H7 (cell line): ENCODE results near the gene HDAC4. TPM values are rescaled to one million over a fixed set of nuclear protein-coding genes. Genes with fewer than 3 reads are reported as not detected.
A peak's percentile ranks its signal among the peaks of the same experiment; 100 is the strongest.

ENCODE experiments used
- DNase-seq: peaks from one replicate; pipeline ENCODE4 v3.0.0; 2012
- H3K27me3 ChIP-seq: 2 replicates; pipeline ENCODE4 v1.6.0; 2011; ENCODE audit warnings: mild to moderate bottlenecking, low read length; ENCODE audit not compliant: control insufficient read depth, insufficient read depth
- H3K36me3 ChIP-seq: replicated peaks from 2 replicates; pipeline ENCODE4 v1.5.1; 2011; ENCODE audit warnings: low read length; ENCODE audit not compliant: control insufficient read depth, insufficient read depth
- H3K4me3 ChIP-seq: 2 replicates; pipeline ENCODE4 v1.5.1; 2011; ENCODE audit warnings: low read depth, mild to moderate bottlenecking, control low read depth, low read length, moderate library complexity; ENCODE audit not compliant: insufficient read depth
- total RNA-seq: library from RNA; depleted of rRNA; stranded (reverse); fragments of >200 nt; shearing (Covaris generic); gene quantifications from 2 replicates; pipeline ENCODE4 v1.2.3, GENCODE V29; 2014

Gene HDAC4
- total RNA-seq, 1 experiment from 2014 or later, result 18.1 TPM

DNA sequence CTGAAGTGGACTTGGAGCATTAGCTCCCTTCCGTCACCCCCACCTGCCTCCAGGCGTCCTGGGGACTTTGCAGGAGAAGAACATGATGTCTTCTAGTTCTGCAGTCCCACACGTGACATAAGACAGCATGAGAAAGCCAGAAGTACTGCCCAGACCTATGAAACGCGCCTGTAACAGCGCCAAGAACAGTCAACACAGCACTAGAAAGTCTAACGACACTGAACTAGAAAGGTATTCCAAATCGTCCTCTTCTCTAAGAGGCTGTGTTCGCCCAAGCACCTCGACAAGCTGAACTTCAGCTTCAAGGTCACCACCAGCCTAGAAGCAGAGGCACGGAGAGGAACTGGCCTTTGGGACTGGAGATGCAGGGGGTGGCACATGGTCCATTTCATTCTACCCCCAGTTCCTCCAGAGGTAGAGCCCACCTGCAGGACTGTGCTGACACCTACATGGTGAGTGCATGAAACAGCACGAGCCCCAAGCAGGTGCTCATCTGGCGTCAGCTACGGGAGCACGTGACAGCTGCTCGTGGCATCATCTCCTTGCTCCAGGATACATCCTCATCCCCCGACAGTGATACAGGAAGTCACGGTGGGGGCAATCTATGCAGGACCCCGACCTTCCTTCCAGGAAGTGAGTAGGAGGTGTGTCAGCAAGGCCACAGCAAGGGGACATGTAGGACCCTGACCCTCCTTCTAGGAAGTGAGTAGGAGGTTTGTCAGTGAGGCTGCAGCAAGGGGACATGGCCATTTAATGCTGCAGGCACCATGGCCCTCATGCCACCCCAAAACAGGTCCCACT is 3.7 kb downstream of the HDAC4 start:
- Histone ChIP-seq H3K4me3 (no peak overlapping the region), H3K36me3 (no peaks in the 10 kb centered on the region; the same call in 1 of the 2 replicates), H3K27me3 (no peaks in the 10 kb centered on the region)
- DNase-seq, result peak; percentile 69

DNA sequence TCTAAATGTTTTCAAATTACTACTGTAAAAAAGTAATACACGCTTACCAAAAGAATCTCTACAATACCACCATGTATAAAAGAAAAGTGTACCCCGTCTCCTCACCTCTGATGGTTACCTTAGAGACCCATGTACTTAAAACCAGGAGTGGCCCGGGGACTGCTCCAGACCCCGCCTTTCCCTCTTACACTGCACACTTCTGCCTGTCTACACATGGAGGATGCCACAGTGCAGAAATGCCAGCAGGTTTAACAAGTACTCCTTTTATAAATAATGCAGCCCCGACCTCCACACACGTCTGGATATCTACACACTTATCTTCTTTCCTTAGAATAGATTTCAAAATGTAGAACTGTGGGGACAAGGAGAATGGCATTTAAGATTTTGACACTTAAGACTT is 5.3 kb downstream of the HDAC4 start:
- no peak for DNase-seq
- Histone ChIP-seq H3K4me3 (no peak overlapping the region), H3K27me3 (no peaks in the 10 kb centered on the region), H3K36me3 (no peaks in the 10 kb centered on the region; the same call in 1 of the 2 replicates)

- H3K27me3 ChIP-seq, result no peaks in the 10 kb centered on the region
- H3K36me3 ChIP-seq, result no peaks in the 10 kb centered on the region; the same call in 1 of the 2 replicates
- no peak for DNase-seq
- no peak overlapping the region for H3K4me3 ChIP-seq
Measured at GRCh38 chr2:239394978-239395377, 5.8 kb downstream of the HDAC4 start.

DNA sequence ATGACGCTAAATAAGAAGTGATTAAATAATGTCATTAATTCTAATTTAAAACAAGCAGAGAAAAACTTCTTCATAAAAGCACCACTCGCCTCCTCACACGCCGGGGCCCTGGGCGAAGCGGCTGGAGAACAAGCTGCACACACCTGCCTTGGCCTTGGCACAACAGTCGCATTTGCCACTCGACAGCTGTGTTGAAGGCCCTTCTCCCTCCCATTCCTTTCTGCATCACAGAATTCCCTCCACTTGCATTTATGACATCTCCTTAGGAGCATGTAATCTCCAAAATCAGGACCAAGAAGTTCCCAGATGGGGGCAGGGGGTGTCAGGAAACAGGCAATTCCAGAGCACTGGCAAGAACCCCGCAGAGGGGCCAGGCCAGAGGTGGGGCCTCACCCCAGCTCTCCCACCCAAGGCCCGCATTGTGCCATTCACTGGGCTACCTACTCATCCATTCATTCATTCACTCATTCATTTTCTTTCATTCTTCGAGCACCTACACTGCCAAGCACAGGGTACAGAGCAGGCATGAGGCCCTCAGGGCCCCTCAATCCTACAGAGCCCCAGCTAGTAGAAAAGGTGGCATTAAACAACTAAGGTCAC is 6.4 kb downstream of the HDAC4 start:
- Histone ChIP-seq H3K27me3 (no peaks in the 10 kb centered on the region), H3K4me3 (no peak overlapping the region), H3K36me3 (no peaks in the 10 kb centered on the region; the same call in 1 of the 2 replicates)
- peak; percentile 32 for DNase-seq

DNA sequence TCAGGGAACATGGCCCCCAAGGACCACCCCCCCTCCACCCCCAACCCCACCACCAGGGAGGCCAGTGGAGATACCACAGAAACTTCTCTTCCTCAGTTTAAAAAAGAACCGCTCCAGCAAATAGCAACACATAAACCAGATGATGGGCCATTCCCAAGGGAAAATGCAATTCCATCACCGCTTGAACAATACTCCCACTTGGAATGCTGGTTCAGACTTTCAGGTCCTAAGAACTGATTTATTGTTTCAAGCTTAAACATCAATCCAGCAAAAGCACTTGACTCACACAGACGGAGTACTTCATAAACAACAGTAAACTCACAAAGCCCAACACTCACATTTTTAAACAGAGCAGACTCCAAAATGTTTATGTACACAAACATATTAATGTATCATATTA is 6.9 kb downstream of the HDAC4 start:
- DNase-seq, result no peak
- Histone ChIP-seq H3K4me3 (no peak overlapping the region), H3K27me3 (no peaks in the 10 kb centered on the region), H3K36me3 (no peaks in the 10 kb centered on the region; the same call in 1 of the 2 replicates)

GRCh38 chr2:239393388-239393940 is 7.4 kb downstream of the HDAC4 start:
- DNase-seq, result no peak
- no peaks in the 10 kb centered on the region; the same call in 1 of the 2 replicates for H3K36me3 ChIP-seq
- H3K27me3 ChIP-seq, result no peaks in the 10 kb centered on the region
- no peak overlapping the region for H3K4me3 ChIP-seq

- Histone ChIP-seq H3K36me3 (no peaks in the 10 kb centered on the region; the same call in 1 of the 2 replicates), H3K27me3 (no peaks in the 10 kb centered on the region), H3K4me3 (no peak overlapping the region)
- DNase-seq, result peak; percentile 53
Measured at GRCh38 chr2:239392688-239393387, 8.0 kb downstream of the HDAC4 start.

DNA sequence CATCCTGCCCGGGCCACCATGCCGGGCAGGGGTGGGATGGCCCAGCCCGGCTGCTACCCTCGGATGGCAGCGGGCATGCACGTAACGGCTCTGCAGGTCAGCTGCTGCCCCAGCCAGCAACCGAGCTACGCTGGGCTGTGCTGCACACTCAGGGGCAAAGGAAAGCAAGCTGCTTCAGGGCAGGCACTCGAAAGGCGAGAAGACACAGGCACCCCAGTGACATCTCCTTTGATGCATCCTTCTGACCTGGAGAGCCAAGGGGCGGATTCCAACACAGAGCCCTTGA is 8.8 kb downstream of the HDAC4 start:
- no peak overlapping the region for H3K4me3 ChIP-seq
- H3K36me3 ChIP-seq, result no peaks in the 10 kb centered on the region
- H3K27me3 ChIP-seq, result no peaks in the 10 kb centered on the region
- peak; percentile 49 for DNase-seq

DNA sequence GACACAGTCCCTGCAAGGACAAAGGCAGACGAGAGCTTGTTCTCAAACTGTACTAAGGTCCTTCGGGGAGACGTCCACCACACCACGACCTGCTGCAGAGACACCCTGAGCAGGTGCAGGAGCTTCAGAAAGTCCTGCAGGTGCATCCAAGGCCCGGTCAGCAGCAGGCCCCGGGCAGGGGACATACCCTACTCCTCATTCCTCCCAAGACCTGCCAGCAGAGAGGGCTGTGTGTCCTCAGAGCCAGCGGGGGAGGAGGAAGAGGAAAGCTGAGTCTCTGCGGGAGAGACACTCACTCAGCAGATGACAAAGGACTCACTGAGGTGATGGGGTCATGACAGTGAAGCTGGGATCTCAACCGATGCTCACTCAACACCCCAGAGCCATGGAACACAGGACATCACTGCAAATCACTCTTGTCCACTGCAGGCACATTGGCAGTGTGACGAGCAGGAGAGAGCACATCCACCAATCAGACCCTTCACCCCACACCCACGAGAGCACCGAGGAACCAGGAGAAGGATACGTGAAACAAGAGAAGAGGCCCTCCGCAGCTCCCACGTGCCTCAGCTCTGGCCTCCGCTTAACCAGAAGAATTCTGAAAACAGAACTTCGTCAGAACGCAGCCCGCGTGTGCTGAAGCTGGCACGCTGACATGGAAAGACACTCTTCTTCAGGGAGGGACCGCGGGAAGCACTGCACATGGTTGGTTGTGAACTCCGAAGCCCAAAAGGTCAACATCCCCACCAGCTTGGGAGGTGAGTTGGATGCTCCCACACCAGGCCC is 9.3 kb downstream of the HDAC4 start:
- Histone ChIP-seq H3K4me3 (no peak overlapping the region), H3K36me3 (no peaks in the 10 kb centered on the region)
- DNase-seq, result no peak

GRCh38 chr2:239390546-239391285 is 10.1 kb downstream of the HDAC4 start:
- no peak overlapping the region for H3K4me3 ChIP-seq
- no peaks in the 10 kb centered on the region for H3K27me3 ChIP-seq
- H3K36me3 ChIP-seq, result no peaks in the 10 kb centered on the region
- peak; percentile 57 for DNase-seq

More for the DNA sequence above, 9.3 kb downstream of the HDAC4 start:
- H3K27me3 ChIP-seq, result no peaks in the 10 kb centered on the region

GRCh38 chr2:239389414-239390329 is 11.1 kb downstream of the HDAC4 start:
- no peaks in the 10 kb centered on the region for H3K27me3 ChIP-seq
- DNase-seq, result peak; percentile 22
- no peak overlapping the region for H3K4me3 ChIP-seq
- H3K36me3 ChIP-seq, result no peaks in the 10 kb centered on the region

DNA sequence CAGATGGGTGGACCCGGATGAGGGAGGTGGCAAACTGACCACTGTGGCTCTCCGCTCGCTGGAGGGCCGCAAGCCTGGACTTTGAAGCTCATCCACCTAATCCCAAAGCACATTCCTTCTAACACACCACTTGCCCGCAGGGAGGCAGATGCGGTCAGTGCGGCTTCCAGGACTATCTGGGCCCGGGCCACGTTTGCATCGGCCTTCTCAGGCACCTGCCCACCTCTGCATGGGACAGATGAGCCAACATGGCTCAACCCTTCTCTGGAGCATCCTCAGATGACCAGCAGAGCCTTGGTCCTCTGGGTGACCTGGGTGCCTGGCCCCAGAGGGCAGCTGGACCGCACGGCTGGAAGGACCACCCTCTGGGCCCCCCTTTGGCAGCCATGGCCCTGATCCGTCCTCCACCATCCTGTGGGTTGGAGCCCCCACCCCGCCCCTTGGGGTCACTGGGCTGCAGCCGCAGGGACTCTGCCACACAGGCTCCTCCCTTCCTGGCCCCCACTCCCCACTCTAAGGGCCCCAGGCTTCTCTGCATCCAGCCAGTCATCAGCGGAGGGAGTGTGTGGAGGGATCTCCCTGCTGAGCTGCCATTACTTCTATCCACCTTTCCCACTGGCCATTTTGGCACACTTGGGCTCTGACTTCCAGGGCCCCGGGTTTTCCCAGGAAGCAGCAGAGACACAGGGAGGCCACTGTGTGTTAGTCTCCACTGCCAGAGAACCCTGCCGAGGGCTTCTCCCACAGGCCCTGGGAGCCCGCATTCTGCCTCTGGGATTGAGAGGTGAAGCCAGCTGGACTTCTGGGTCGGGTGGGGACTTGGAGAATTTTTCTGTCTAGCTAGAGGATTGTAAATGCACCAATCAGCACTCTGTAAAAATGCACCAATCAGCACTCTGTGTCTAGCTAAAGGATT is 12.3 kb downstream of the HDAC4 start:
- H3K36me3 ChIP-seq, result no peaks in the 10 kb centered on the region
- H3K4me3 ChIP-seq, result no peak overlapping the region
- DNase-seq, result peak; percentile 46

More for the DNA sequence above, 12.3 kb downstream of the HDAC4 start:
- H3K27me3 ChIP-seq, result no peaks in the 10 kb centered on the region
